Hindlimb muscle (tissue), 1 donor: ENCODE data around the gene CNTFR. TPM values are rescaled to one million over a fixed set of nuclear protein-coding genes. Genes with fewer than 3 reads are reported as not detected.
A peak's percentile ranks its signal among the peaks of the same experiment; 100 is the strongest.

Experiments
- DNase-seq: peaks from one replicate; pipeline ENCODE4 v3.0.0-alpha.2; 2013
- polyA plus RNA-seq: library from polyadenylated mRNA; unstranded; fragments of 120-200 nt; gene quantifications from one replicate; pipeline ENCODE4 v1.2.1, GENCODE V29; 2013; ENCODE audit not compliant: insufficient read length

Gene CNTFR
- polyA plus RNA-seq, 1 donor = 53.8 TPM

DNA sequence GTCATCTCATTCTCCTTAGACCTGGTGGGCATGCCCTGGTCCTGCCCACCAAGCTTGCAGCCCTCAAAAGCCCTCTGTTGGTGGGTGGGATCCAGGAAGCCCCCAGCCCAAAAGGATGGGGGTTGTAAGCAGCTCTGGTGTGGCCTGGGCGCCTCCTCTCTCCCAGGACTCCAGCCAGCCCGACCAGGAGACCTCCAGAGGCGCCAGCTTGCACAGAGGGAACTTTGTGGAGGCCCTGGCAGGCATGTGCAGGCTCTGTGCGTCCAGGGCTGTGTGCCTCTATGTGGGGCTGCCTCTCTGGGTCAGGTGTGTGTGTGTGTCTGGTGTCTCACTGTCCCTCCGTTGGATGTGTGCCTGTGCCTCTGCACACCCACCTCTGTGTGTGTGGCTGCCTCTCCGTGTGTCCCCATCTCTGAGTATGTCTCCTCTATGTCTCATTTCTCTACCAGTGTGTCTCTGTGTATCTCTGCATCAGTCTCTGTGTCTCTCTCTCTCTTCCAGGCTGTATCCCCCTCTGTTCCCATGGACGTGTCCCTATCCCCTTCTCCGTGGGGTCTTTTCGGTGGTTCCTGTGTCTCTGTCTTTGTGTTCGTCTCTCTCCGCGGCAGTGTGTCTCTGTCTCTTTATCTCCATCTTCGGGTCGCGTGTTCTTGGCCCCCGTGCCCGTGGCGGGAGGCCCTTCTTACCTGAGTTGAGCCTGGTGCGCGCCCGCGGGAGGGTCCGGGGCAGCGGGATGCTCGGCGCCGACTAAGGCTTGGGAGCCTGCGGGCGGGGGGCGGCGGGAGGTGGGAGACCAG is 67.2 kb downstream of the CNTFR start:
- DNase-seq = no peak

DNA sequence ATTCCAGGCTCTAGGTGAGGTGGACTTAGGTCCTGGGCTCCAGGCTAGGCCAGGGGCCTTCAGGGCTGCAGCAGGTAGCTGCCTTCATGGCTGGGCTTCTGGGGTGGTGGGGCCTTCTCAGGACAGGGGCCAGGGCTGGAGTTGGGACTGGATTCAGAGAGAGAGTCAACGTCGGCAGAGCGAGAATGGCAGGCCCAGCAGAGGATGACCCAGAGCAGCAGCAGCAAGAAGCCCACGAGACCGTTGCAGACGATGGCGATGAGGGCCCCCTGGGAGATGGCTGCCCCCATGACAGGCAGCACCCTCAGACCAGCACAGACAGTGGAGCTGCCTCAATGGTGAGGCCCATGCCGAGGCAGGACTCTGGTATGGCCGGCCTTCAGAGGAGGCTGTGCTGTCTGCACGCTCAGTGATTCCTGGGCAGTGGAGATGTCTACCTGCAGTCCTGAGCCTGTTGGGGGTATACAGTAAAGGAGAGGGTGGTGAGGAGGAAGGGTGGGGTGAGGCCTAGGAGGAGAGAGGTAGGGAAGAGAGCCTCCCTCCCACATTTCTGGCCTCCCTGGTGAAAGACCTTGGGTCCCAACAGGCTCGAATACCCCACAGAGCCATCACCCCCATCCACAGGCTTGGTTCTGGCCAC is 68.0 kb downstream of the CNTFR start:
- DNase-seq = no peak

DNA sequence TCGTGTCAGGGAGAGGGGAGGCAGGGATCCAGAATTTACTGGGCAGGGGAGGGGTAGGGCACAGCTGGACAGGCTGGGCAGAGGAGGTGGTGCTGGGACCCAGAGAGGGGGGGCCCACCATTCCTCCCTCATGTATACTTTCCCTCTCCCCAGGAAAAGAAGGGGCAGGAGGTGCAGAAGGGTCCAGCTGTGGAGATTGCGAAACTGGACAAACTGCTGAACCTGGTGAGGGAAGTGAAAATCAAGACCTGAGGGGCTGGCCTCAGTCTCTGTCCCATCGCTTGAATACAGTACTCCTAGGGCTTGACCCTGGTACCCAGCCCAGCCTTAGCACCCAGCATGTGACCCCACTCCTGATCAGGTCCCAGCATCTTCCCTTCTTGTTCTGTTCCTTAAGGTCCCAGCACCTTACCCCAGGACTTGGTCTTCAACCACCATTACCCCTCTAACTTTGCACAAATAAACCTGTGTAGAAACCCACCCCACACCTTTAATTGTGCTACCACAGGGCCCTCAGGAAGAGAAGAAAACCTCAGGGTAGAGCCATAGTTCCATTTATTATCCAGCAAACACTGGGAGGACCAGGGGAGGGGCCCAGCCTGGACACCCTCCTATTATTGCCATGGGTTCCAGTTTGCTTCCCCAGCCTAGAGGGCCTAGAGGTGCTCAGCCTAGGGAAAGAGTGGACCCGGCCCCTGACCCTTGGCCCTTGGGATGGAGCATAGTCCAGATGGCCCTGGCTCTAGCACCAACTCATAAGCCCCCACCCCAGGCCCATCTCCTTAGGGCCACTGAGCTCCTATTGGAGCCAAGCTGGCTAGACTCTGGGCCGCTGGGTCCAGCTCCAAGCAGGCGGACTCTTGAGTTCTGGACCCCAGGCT is 68.8 kb downstream of the CNTFR start:
- no peak for DNase-seq

DNA sequence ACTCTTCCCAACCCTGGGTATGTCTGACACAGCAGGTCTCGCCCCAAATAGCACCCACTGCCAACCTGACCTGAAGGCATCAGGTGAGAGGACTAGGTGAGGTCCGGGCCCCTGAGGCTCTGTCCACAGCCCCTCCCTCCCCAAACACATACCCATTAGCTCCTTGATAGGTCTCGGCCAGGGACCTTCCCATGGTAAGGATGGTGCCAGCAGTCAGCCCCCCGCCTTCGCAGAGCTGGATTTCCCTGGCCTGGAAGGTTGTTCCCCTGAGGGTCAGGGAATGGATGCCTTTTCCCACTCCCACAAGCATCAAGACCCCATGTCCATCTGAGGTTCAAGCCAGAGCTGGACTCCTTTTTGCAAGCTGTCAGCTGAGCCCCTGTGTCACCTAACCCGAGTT is 69.4 kb downstream of the CNTFR start:
- no peak for DNase-seq

- no peak for DNase-seq
Measured at GRCh38 chr9:34519321-34520020, 70.1 kb downstream of the CNTFR start.

DNA sequence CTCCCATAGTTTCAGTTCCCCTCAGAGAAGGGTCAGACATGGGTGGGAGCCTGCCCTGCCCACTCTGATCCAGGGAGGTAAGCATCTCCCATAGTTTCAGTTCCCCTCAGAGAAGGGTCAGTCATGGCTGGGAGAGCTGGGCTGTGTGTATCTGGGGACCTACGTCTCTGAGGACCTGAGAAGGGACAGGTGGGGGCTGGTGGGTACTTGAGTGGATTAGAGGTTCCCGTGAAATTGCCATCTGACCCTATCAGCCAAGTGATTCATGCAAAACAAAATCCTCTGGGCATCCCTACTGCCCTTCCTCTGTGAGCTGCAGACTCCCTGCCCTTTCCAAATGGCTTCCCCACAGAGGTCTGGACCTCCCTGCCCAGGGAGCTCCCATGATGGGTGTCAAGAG is 70.6 kb downstream of the CNTFR start:
- DNase-seq = no peak

- DNase-seq = peak; percentile 44
Measured at GRCh38 chr9:34518110-34518616, 71.4 kb downstream of the CNTFR start.

DNA sequence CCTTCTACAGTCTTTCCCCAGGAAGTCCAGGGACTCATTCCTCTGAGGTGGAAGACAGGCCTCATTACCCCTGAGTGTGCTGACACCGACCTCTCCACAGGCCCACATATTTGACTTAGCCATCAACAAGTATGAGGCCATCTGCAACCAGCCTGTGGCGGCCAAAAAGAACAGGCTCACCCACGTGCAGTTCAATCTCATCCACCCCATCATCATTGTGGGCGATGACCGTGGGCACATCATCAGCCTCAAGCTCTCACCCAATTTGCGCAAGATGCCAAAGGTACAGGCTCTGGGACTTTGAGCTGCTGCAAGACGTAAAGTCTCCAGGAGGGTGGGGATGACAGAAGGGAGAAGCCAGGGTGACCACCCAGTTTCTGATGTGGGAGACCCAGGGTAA is 72.3 kb downstream of the CNTFR start:
- no peak for DNase-seq

- DNase-seq = no peak
Measured at GRCh38 chr9:34515959-34516358, 73.6 kb downstream of the CNTFR start.

- DNase-seq = no peak
Measured at GRCh38 chr9:34514816-34515215, 74.7 kb downstream of the CNTFR start.

GRCh38 chr9:34514401-34514800 is 75.1 kb downstream of the CNTFR start:
- DNase-seq = no peak

GRCh38 chr9:34513567-34514214 is 75.8 kb downstream of the CNTFR start:
- no peak for DNase-seq

DNA sequence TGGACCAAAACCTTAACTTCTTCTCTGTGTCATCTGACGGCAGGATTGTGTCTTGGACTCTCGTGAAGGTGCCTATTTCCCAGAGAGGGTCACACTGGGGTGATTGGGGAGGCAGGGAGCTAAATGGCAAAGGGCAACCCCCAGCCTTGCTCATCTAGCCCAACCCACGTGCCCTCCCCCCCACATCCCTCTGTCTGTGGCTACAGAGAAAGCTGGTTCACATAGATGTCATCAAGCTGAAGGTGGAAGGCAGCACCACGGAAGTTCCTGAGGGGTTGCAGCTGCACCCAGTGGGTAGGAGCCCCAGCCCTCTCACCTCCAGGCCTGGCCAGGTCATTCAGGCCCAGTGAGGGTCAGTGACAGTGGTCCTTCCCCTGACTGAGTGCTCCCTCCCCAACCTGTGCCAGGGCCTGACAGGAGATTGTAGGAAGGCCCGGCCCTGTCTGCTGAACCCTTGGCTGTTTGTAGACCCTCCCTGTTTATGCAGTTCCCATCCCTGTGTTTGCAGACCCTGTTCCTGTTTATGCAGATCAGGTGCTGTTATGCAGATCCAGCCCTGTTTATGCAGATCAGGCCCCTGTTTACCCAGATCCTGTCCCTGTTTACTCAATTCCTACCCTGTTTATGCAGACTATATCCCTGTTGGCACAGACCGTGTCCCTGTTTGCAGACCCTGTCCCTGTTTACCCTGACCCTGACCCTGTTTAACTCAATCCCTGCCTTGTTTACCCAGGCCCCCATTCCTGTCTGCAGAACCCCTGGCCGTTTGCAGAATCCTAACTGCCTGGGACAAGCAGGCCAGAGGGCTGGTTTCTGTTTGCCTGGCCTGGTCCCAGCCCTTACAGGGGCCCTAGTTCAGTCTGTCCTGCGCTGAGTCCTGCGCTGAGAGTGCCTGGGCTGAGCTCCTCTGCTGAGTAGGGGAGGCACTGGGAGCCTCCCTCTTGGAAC is 77.1 kb downstream of the CNTFR start:
- DNase-seq = no peak

DNA sequence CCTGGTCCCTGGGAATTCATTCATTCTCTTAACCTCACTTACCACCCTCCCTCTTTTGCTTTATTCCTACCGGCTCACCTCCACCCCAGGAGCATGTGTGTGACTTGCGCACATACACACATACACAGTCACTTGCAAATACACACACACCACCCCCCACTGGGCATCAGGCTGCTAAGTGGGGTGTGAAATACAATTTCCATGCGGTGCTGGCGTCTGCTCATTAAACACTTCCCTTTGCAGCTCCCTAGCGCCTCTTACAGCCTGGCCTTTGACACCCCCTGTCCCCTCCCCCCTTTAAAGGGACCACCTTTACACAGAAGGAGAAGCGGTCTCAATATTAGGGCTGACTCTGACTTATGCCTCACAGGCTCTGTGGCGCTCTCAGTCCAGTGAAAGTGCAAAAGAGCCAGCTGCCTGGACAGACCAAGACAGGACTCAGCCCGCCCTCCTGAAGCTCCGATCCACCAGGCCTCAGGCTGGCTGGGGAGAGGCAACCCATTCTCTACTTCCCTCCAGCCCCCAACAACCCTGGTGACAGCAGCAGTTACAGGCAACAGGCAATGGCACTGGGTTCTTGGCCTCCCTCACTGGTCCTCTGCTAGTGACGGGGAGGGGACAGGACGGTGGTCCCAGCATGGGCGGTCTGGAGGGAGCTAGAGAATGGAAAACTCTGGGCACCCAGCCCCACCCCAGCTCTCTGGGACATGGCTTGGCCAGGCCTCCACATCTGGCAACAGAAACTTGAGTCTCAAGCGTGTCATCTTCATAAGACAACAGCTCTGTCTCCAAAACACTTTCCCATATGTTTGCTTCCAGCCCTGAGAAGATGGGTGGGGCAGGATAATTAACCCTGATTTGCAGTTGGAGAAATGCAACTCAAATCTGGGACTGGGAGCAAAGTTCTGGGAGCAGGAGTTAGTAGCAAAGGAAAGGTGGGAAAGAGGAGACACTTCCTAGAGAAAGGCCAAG is 78.7 kb downstream of the CNTFR start:
- DNase-seq = no peak

DNA sequence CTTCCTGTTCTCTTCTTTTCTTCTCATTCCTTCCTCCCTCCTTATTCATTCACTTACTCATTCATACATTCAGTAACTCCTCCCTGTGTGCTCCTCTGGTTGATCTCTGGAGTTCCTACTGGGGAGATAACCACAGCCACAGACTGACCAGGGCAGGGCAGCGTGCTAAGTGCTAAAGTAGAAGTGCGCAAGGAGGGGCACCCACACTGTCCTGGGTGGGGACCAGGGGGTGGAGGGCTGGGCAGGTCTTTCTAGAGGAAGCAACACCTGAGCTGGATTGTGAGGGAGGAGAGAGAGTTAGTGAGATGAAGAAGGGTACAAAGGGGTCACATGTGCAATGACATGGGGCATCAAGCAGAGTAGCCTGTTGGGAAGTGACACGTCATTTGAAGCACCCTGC is 80.6 kb downstream of the CNTFR start:
- no peak for DNase-seq

GRCh38 chr9:34508463-34508862 is 81.1 kb downstream of the CNTFR start:
- DNase-seq = no peak

DNA sequence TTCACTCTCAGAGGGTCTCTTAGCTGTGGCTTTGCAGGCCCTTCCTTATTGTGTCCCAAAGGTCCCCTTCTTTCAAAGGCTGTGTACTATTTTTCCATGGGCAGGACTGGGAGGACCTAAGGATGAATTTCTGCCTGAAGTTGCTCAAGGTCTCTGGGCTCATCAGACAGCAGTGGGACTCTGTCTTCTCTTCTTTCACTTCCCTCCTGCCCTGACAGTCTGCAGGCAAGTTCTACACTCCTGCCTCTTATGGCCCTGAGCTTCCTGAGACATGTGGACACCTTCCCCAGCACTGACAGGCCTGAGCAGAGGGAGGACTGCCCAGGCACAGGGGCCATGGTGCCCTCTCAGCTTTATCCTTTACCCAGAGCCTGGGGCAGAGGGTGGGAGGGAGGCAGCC is 81.6 kb downstream of the CNTFR start:
- no peak for DNase-seq

DNA sequence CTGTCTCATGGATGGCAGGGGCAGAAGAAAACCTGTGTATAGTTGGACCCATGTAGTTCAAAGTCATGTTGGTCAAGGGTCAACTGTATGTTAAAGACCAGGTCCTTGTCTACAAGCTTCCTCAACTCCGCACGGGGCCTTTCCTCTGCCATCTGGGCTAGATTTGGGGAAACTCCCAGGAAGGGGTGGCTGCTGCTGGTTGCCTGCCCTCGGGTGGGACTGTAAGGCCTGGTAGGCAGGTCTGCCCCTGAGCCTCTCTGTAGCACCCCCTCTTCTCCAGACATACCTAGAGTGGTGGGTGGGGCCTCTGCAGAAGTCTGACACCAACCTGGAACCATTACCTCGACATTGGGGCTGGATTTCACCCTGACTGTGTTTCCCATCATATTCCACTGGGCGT is 82.0 kb downstream of the CNTFR start:
- no peak for DNase-seq

DNA sequence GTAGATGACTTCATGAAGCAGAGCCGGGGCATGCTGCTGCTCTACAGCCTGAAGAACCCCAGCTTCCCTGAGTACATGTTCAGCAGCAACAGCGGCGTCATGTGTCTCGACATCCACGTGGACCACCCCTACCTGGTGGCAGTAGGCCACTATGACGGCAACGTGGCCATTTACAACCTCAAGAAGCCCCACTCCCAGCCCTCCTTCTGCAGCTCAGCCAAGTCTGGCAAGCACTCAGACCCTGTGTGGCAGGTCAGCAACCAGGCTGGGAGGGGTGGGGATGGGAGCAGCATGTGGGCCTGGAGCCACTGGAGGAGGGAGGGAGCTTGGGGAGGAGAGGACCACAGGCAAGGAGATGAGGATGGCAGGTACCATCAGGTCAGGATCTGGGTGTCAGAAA is 82.9 kb downstream of the CNTFR start:
- no peak for DNase-seq
